ENCODE measurements around the gene SIRT4. TPM values are rescaled to one million over a fixed set of nuclear protein-coding genes. Genes with fewer than 3 reads are reported as not detected.

The SIRT4 gene
- total RNA-seq, 2 donors from 2014 or later = 1.3 to 1.6 TPM

DNA sequence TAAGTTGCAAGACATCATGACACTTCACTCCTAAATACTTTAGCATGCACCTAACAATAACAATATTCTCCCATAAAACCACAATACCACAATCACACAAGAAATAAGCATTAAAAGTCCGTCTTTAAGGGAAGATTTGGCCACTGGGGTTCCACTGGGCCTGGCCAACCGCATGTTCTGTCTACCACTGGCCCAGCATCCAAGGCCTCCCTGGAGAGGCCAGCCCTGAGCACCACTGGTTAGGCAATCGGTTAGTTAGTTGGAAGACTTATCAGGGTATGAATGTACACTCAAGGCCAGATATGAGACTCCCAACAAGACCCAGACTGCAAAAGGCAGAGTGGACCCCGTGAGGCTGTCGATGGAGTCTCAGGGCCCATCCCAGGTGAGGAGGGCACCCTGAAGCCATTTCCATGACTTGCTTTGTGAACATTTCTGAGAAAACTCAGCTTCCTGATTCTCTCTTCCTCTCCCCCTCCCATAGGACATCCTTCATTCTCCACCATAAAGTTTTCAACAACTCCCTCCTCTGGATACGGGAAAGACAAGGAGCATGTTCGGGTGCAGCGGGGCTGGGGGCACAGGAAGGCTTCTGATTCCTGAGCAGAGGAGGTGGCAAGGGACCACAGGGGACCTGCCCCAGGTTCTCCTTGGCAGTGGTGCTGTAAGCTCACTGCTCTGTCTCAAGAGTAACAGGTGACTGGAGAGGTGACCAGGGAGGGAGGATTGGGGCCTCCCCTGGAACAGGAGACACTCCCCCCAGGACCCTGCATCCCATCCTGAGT, 42.5 kb upstream of the SIRT4 start:
- Histone ChIP-seq H3K4me1 (peaks cover 18% of the 10 kb centered on the region), H3K27ac (no peak overlapping the region)
- intact Hi-C loops (cut with DNase I) = no loop called here

GRCh38 chr12:120260607-120261006, 41.5 kb upstream of the SIRT4 start:
- intact Hi-C loops (cut with DNase I) = no loop called here
- H3K4me1 ChIP-seq = peaks cover 18% of the 10 kb centered on the region

More for the DNA sequence above, 42.5 kb upstream of the SIRT4 start:
- H3K27me3 ChIP-seq = no peaks in the 10 kb centered on the region
- no peaks in the 10 kb centered on the region for H3K9me3 ChIP-seq
- no peak overlapping the region for H3K9ac ChIP-seq (ENCODE audit: low read depth in 2 of 2, low read length in 2 of 2)
- H3K36me3 ChIP-seq = no peaks in the 10 kb centered on the region
- no peak for DNase-seq
- TF ChIP-seq, protein P1, sequence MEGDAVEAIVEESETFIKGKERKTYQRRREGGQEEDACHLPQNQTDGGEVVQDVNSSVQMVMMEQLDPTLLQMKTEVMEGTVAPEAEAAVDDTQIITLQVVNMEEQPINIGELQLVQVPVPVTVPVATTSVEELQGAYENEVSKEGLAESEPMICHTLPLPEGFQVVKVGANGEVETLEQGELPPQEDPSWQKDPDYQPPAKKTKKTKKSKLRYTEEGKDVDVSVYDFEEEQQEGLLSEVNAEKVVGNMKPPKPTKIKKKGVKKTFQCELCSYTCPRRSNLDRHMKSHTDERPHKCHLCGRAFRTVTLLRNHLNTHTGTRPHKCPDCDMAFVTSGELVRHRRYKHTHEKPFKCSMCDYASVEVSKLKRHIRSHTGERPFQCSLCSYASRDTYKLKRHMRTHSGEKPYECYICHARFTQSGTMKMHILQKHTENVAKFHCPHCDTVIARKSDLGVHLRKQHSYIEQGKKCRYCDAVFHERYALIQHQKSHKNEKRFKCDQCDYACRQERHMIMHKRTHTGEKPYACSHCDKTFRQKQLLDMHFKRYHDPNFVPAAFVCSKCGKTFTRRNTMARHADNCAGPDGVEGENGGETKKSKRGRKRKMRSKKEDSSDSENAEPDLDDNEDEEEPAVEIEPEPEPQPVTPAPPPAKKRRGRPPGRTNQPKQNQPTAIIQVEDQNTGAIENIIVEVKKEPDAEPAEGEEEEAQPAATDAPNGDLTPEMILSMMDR (IDR thresholded peaks at IDR 0.05) = no peak
- no peak overlapping the region for H3K4me3 ChIP-seq

GRCh38 chr12:120261951-120262851, 39.9 kb upstream of the SIRT4 start:
- intact Hi-C loops (cut with DNase I) = no loop called here
- H3K9me3 ChIP-seq = no peaks in the 10 kb centered on the region
- peak overlapping the region; percentile 6 for H3K4me3 ChIP-seq
- H3K27ac ChIP-seq = peak overlapping the region; percentile 39
- no peaks in the 10 kb centered on the region for H3K27me3 ChIP-seq
- H3K9ac ChIP-seq (ENCODE audit: low read depth in 2 of 2, low read length in 2 of 2) = no peak overlapping the region
- TF ChIP-seq, protein P1 (IDR thresholded peaks at IDR 0.05) = no peak
- peak; percentile 38 for DNase-seq
- peaks cover 18% of the 10 kb centered on the region for H3K4me1 ChIP-seq
- no peaks in the 10 kb centered on the region for H3K36me3 ChIP-seq

More at GRCh38 chr12:120260607-120261006, 41.5 kb upstream of the SIRT4 start:
- no peaks in the 10 kb centered on the region for H3K36me3 ChIP-seq
- H3K27me3 ChIP-seq = no peaks in the 10 kb centered on the region
- no peak overlapping the region for H3K9ac ChIP-seq (ENCODE audit: low read depth in 2 of 2, low read length in 2 of 2)
- H3K27ac ChIP-seq = no peak overlapping the region
- TF ChIP-seq, protein P1 (IDR thresholded peaks at IDR 0.05) = no peak
- no peak for DNase-seq
- H3K4me3 ChIP-seq = no peak overlapping the region
- no peaks in the 10 kb centered on the region for H3K9me3 ChIP-seq

- peak overlapping the region; percentile 78 for H3K27ac ChIP-seq
- intact Hi-C loops (cut with DNase I) = no loop called here
- no peaks in the 10 kb centered on the region for H3K9me3 ChIP-seq
- H3K4me1 ChIP-seq = peaks cover 20% of the 10 kb centered on the region
- DNase-seq = no peak
- no peaks in the 10 kb centered on the region for H3K36me3 ChIP-seq
- TF ChIP-seq, protein P1 (IDR thresholded peaks at IDR 0.05) = no peak
- H3K27me3 ChIP-seq = no peaks in the 10 kb centered on the region
- H3K9ac ChIP-seq (ENCODE audit: low read depth in 2 of 2, low read length in 2 of 2) = peak overlapping the region; percentile 27 to 76
- peak overlapping the region; percentile 95 for H3K4me3 ChIP-seq
Observed at GRCh38 chr12:120262852-120263747, 39.0 kb upstream of the SIRT4 start.

GRCh38 chr12:120263748-120264085, 38.4 kb upstream of the SIRT4 start:
- Histone ChIP-seq H3K9ac (ENCODE audit: low read depth in 2 of 2, low read length in 2 of 2) (peak overlapping the region; percentile 76 to 98), H3K9me3 (no peaks in the 10 kb centered on the region), H3K36me3 (no peaks in the 10 kb centered on the region), H3K4me1 (peaks cover 26% of the 10 kb centered on the region), H3K27ac (peak overlapping the region; percentile 78), H3K4me3 (peak overlapping the region; percentile 95), H3K27me3 (no peaks in the 10 kb centered on the region)
- DNase-seq = no peak
- TF ChIP-seq, protein P1 (IDR thresholded peaks at IDR 0.05) = no peak
- intact Hi-C loops (cut with DNase I) = no loop called here
